NB4 (cell line): Measurements from ENCODE around the gene MEX3D.

Source experiments
- MAX ChIP-seq: IDR thresholded peaks from 2 replicates; pipeline ENCODE4 v1.6.1; 2011; ENCODE audit warnings: low read depth, low read length
- MYC ChIP-seq: IDR thresholded peaks from 2 replicates; pipeline ENCODE4 v1.6.1; 2011; ENCODE audit warnings: low read depth, low read length
- POLR2A ChIP-seq: IDR thresholded peaks from 2 replicates; pipeline ENCODE4 v1.6.1; 2011; ENCODE audit warnings: mild to moderate bottlenecking; ENCODE audit not compliant: insufficient read length; ENCODE audit errors: extremely low read depth
- TF ChIP-seq, protein P1 (sequence below): IDR thresholded peaks from one replicate; pipeline ENCODE4 v1.5.1; 2012; ENCODE audit warnings: low read depth, low read length

DNA sequence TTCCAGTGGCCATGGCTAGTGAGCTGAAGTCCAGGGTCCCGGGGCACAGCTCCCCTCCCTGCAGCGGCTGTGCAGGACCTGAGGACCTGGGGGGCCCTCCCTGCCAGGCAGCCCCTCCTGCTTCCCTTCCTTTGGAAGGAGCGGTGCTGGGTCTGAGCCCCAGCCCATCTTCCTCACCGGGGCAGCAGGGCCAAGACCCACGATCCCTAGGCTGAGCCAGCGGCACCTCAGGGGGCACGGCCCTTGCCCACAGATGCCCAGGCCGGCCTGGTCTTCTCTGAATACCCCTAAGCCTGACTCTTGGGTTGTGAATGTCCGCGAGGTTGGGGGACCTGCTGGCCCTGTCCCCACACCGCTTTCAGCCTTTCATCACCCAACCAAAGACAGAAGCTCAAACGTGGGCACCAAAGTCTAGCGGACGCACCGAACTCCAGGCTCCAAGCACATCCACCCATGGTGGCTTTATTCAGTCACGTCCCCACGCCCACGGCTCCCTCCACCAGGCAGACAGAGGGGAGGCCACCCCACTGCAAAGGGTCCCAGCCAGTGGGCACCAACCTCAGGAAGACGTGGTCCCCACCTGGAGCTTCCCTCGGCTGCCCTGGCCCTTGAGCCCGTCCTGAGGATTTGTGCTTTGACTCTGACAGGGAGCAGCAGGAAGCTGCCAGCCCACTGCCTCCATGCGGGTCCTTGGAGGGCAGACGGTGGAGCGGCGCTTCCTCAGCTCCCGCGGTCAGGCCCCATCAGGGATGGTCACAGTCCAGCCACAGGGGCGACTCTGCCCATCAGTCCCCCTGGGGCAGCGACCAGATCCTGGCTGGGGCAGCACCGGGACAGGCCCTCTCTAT lies 8.3 kb upstream of the MEX3D start:
- TF ChIP-seq, protein P1, sequence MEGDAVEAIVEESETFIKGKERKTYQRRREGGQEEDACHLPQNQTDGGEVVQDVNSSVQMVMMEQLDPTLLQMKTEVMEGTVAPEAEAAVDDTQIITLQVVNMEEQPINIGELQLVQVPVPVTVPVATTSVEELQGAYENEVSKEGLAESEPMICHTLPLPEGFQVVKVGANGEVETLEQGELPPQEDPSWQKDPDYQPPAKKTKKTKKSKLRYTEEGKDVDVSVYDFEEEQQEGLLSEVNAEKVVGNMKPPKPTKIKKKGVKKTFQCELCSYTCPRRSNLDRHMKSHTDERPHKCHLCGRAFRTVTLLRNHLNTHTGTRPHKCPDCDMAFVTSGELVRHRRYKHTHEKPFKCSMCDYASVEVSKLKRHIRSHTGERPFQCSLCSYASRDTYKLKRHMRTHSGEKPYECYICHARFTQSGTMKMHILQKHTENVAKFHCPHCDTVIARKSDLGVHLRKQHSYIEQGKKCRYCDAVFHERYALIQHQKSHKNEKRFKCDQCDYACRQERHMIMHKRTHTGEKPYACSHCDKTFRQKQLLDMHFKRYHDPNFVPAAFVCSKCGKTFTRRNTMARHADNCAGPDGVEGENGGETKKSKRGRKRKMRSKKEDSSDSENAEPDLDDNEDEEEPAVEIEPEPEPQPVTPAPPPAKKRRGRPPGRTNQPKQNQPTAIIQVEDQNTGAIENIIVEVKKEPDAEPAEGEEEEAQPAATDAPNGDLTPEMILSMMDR = no peak
- TF ChIP-seq MAX = no peak
- no peak for TF ChIP-seq POLR2A
- no peak for TF ChIP-seq MYC
